ENCODE results near the gene DOCK1.

The DOCK1 gene

DNA sequence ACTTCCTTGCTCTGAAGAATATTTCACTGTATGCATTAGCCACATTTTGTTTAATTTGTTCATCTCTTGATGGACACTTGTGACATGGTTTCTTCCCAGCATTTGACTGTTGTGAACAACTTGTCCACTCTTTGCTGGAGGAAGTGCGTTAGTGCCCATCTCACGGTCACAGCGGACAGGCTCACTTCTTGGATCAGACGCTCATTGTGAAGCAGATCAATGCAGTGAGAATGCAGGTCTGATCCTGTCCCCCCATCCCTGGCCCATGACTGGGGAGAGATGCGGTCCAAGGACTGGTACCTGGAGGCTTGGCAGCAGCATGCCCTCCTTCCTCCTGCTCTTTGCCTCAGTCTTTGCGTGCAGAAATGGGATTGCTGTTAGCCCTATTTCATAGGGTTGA lies 41.5 kb downstream of the DOCK1 start:
- H3K4me3 ChIP-seq (ENCODE audit: insufficient read depth in 1 of 2, low read depth in 1 of 2, low read length in 2 of 2) = no peak overlapping the region
- no peak overlapping the region for H2BK5ac ChIP-seq (ENCODE audit: low read depth, low read length, poor library complexity, severe bottlenecking)
- no peak overlapping the region for H2BK12ac ChIP-seq (ENCODE audit: low read length in 2 of 2)
- H2AFZ ChIP-seq (ENCODE audit: low read depth, low read length) = no peak overlapping the region
- H4K8ac ChIP-seq (ENCODE audit: low read length) = no peak overlapping the region
- no peak overlapping the region for H3K23ac ChIP-seq (ENCODE audit: low read length in 2 of 2)
- no peaks in the 10 kb centered on the region for H3K9me3 ChIP-seq (ENCODE audit: control insufficient read depth, low read length)
- H3K4ac ChIP-seq (ENCODE audit: low read depth in 1 of 2, low read length in 2 of 2) = no peak overlapping the region
- no peaks in the 10 kb centered on the region for H3K4me1 ChIP-seq (ENCODE audit: control insufficient read depth, insufficient read depth, low read depth, low read length)
- H2BK15ac ChIP-seq (ENCODE audit: low read depth, poor library complexity, severe bottlenecking) = no peak overlapping the region
- H3K4me2 ChIP-seq (ENCODE audit: low read length, poor library complexity, severe bottlenecking) = no peak overlapping the region
- WGBS = 99% methylated on average over 6 of the region's 6 CpGs
- no peak overlapping the region for H3K27ac ChIP-seq (ENCODE audit: low read length, poor library complexity, severe bottlenecking)
- no peak overlapping the region for H4K91ac ChIP-seq (ENCODE audit: low read length)
- no peak overlapping the region for H2AK5ac ChIP-seq (ENCODE audit: low read length, severe bottlenecking)
- H3K14ac ChIP-seq (ENCODE audit: low read length in 2 of 2) = no peak overlapping the region
- no peak overlapping the region for H3K18ac ChIP-seq (ENCODE audit: low read depth in 1 of 2, low read length in 2 of 2)
- H3K27me3 ChIP-seq (ENCODE audit: control insufficient read depth in 1 of 2, insufficient read depth in 1 of 2, low read length in 2 of 2) = no peaks in the 10 kb centered on the region
- no peak for DNase-seq
- no peak overlapping the region for H2BK120ac ChIP-seq (ENCODE audit: low read depth, low read length)
- no peak overlapping the region for H3K9ac ChIP-seq (ENCODE audit: low read length)
- peaks cover 10 to 14% of the 10 kb centered on the region in 2 experiments for H3K36me3 ChIP-seq (ENCODE audit: control insufficient read depth in 1 of 2, insufficient read depth in 2 of 2, low read depth in 1 of 2, low read length in 2 of 2)
- H3K79me1 ChIP-seq (replicated peaks; ENCODE audit: low read length, poor library complexity, severe bottlenecking) = peaks cover 23% of the 10 kb centered on the region

- no peaks in the 10 kb centered on the region for H3K9me3 ChIP-seq (ENCODE audit: control insufficient read depth, low read length)
- H3K27ac ChIP-seq (ENCODE audit: low read length, poor library complexity, severe bottlenecking) = no peak overlapping the region
- no peak overlapping the region for H2BK5ac ChIP-seq (ENCODE audit: low read depth, low read length, poor library complexity, severe bottlenecking)
- H2AFZ ChIP-seq (ENCODE audit: low read depth, low read length) = no peak overlapping the region
- H3K4ac ChIP-seq (ENCODE audit: low read depth in 1 of 2, low read length in 2 of 2) = no peak overlapping the region
- H3K36me3 ChIP-seq (ENCODE audit: control insufficient read depth in 1 of 2, insufficient read depth in 2 of 2, low read depth in 1 of 2, low read length in 2 of 2) = peaks cover 9 to 10% of the 10 kb centered on the region in 2 experiments
- 93% methylated on average over 13 of the region's 13 CpGs for WGBS
- H3K23ac ChIP-seq (ENCODE audit: low read length in 2 of 2) = no peak overlapping the region
- no peak overlapping the region for H3K18ac ChIP-seq (ENCODE audit: low read depth in 1 of 2, low read length in 2 of 2)
- H2BK15ac ChIP-seq (ENCODE audit: low read depth, poor library complexity, severe bottlenecking) = no peak overlapping the region
- H3K14ac ChIP-seq (ENCODE audit: low read length in 2 of 2) = no peak overlapping the region
- H3K79me1 ChIP-seq (replicated peaks; ENCODE audit: low read length, poor library complexity, severe bottlenecking) = peaks cover 17% of the 10 kb centered on the region
- DNase-seq = no peak
- H3K9ac ChIP-seq (ENCODE audit: low read length) = no peak overlapping the region
- H4K91ac ChIP-seq (ENCODE audit: low read length) = no peak overlapping the region
- H2BK12ac ChIP-seq (ENCODE audit: low read length in 2 of 2) = no peak overlapping the region
- H3K27me3 ChIP-seq (ENCODE audit: control insufficient read depth in 1 of 2, insufficient read depth in 1 of 2, low read length in 2 of 2) = no peaks in the 10 kb centered on the region
- H3K4me2 ChIP-seq (ENCODE audit: low read length, poor library complexity, severe bottlenecking) = no peak overlapping the region
- no peak overlapping the region for H3K4me3 ChIP-seq (ENCODE audit: insufficient read depth in 1 of 2, low read depth in 1 of 2, low read length in 2 of 2)
- H3K4me1 ChIP-seq (ENCODE audit: control insufficient read depth, insufficient read depth, low read depth, low read length) = peaks cover 3% of the 10 kb centered on the region
- H4K8ac ChIP-seq (ENCODE audit: low read length) = no peak overlapping the region
- no peak overlapping the region for H2AK5ac ChIP-seq (ENCODE audit: low read length, severe bottlenecking)
- H2BK120ac ChIP-seq (ENCODE audit: low read depth, low read length) = no peak overlapping the region
Measured at GRCh38 chr10:126948355-126949160, 43.3 kb downstream of the DOCK1 start.

- no peak for DNase-seq
- no peak overlapping the region for H4K8ac ChIP-seq (ENCODE audit: low read length)
- H2BK12ac ChIP-seq (ENCODE audit: low read length in 2 of 2) = no peak overlapping the region
- no peak overlapping the region for H2BK15ac ChIP-seq (ENCODE audit: low read depth, poor library complexity, severe bottlenecking)
- H3K4me2 ChIP-seq (ENCODE audit: low read length, poor library complexity, severe bottlenecking) = no peak overlapping the region
- H3K36me3 ChIP-seq (ENCODE audit: control insufficient read depth in 1 of 2, insufficient read depth in 2 of 2, low read depth in 1 of 2, low read length in 2 of 2) = peaks cover 9 to 10% of the 10 kb centered on the region in 2 experiments
- no peaks in the 10 kb centered on the region for H3K27me3 ChIP-seq (ENCODE audit: control insufficient read depth in 1 of 2, insufficient read depth in 1 of 2, low read length in 2 of 2)
- H3K27ac ChIP-seq (ENCODE audit: low read length, poor library complexity, severe bottlenecking) = no peak overlapping the region
- no peaks in the 10 kb centered on the region for H3K9me3 ChIP-seq (ENCODE audit: control insufficient read depth, low read length)
- peaks cover 12% of the 10 kb centered on the region for H3K79me1 ChIP-seq (replicated peaks; ENCODE audit: low read length, poor library complexity, severe bottlenecking)
- H2BK120ac ChIP-seq (ENCODE audit: low read depth, low read length) = no peak overlapping the region
- no peak overlapping the region for H3K23ac ChIP-seq (ENCODE audit: low read length in 2 of 2)
- no peak overlapping the region for H3K14ac ChIP-seq (ENCODE audit: low read length in 2 of 2)
- no peak overlapping the region for H2AK5ac ChIP-seq (ENCODE audit: low read length, severe bottlenecking)
- H3K18ac ChIP-seq (ENCODE audit: low read depth in 1 of 2, low read length in 2 of 2) = no peak overlapping the region
- no peak overlapping the region for H3K9ac ChIP-seq (ENCODE audit: low read length)
- H3K4ac ChIP-seq (ENCODE audit: low read depth in 1 of 2, low read length in 2 of 2) = no peak overlapping the region
- no peak overlapping the region for H2BK5ac ChIP-seq (ENCODE audit: low read depth, low read length, poor library complexity, severe bottlenecking)
- H3K4me1 ChIP-seq (ENCODE audit: control insufficient read depth, insufficient read depth, low read depth, low read length) = peaks cover 4% of the 10 kb centered on the region
- H4K91ac ChIP-seq (ENCODE audit: low read length) = no peak overlapping the region
- H3K4me3 ChIP-seq (ENCODE audit: insufficient read depth in 1 of 2, low read depth in 1 of 2, low read length in 2 of 2) = no peak overlapping the region
- 100% methylated on average over 4 of the region's 4 CpGs for WGBS
- no peak overlapping the region for H2AFZ ChIP-seq (ENCODE audit: low read depth, low read length)
Measured at GRCh38 chr10:126949161-126949503, 43.9 kb downstream of the DOCK1 start.

- no peak overlapping the region for H2BK15ac ChIP-seq (ENCODE audit: low read depth, poor library complexity, severe bottlenecking)
- no peak overlapping the region for H2AFZ ChIP-seq (ENCODE audit: low read depth, low read length)
- H2BK5ac ChIP-seq (ENCODE audit: low read depth, low read length, poor library complexity, severe bottlenecking) = no peak overlapping the region
- no peak overlapping the region for H3K23ac ChIP-seq (ENCODE audit: low read length in 2 of 2)
- H2AK5ac ChIP-seq (ENCODE audit: low read length, severe bottlenecking) = no peak overlapping the region
- no peak overlapping the region for H2BK12ac ChIP-seq (ENCODE audit: low read length in 2 of 2)
- H3K27me3 ChIP-seq (ENCODE audit: control insufficient read depth in 1 of 2, insufficient read depth in 1 of 2, low read length in 2 of 2) = no peaks in the 10 kb centered on the region
- H3K27ac ChIP-seq (ENCODE audit: low read length, poor library complexity, severe bottlenecking) = no peak overlapping the region
- peaks cover 6% of the 10 kb centered on the region for H3K4me1 ChIP-seq (ENCODE audit: control insufficient read depth, insufficient read depth, low read depth, low read length)
- no peak overlapping the region for H3K4ac ChIP-seq (ENCODE audit: low read depth in 1 of 2, low read length in 2 of 2)
- no peak overlapping the region for H3K4me3 ChIP-seq (ENCODE audit: insufficient read depth in 1 of 2, low read depth in 1 of 2, low read length in 2 of 2)
- no peak overlapping the region for H3K14ac ChIP-seq (ENCODE audit: low read length in 2 of 2)
- H3K9me3 ChIP-seq (ENCODE audit: control insufficient read depth, low read length) = no peaks in the 10 kb centered on the region
- DNase-seq = no peak
- H3K18ac ChIP-seq (ENCODE audit: low read depth in 1 of 2, low read length in 2 of 2) = no peak overlapping the region
- WGBS = 98% methylated on average over 8 of the region's 8 CpGs
- H3K36me3 ChIP-seq (ENCODE audit: control insufficient read depth in 1 of 2, insufficient read depth in 2 of 2, low read depth in 1 of 2, low read length in 2 of 2) = peaks cover 9 to 10% of the 10 kb centered on the region in 2 experiments
- no peak overlapping the region for H4K8ac ChIP-seq (ENCODE audit: low read length)
- H3K4me2 ChIP-seq (ENCODE audit: low read length, poor library complexity, severe bottlenecking) = no peak overlapping the region
- H4K91ac ChIP-seq (ENCODE audit: low read length) = no peak overlapping the region
- H3K79me1 ChIP-seq (replicated peaks; ENCODE audit: low read length, poor library complexity, severe bottlenecking) = peaks cover 13% of the 10 kb centered on the region
- H2BK120ac ChIP-seq (ENCODE audit: low read depth, low read length) = no peak overlapping the region
- H3K9ac ChIP-seq (ENCODE audit: low read length) = no peak overlapping the region
Measured at GRCh38 chr10:126950401-126951105, 45.3 kb downstream of the DOCK1 start.
